Ascending aorta (tissue), 2 donors: ENCODE data around the gene NAV3. TPM values are rescaled to one million over a fixed set of nuclear protein-coding genes. Genes with fewer than 3 reads are reported as not detected.
"Not testable (repeated sequence)": the region's sequence is repeated elsewhere in the genome, so short reads cannot be mapped to it uniquely, and the experiment has no call there.

Source experiments
- DNase-seq, 2 donors: peaks; one replicate each; pipeline ENCODE4 v3.0.0-alpha.2; 2019; ENCODE audit warnings: low spot score in 2 of 2
- H3K27ac ChIP-seq, 2 donors: fragments of 200-600 bp; sonication (generic); one replicate each; pipeline ENCODE4 v1.5.1; 2016 to 2017; ENCODE audit warnings: mild to moderate bottlenecking in 1 of 2
- H3K27me3 ChIP-seq: fragments of 200-600 bp; sonication (generic); one replicate; pipeline ENCODE4 v1.5.1; 2017
- H3K36me3 ChIP-seq, 2 donors: fragments of 200-600 bp; sonication (generic); one replicate each; pipeline ENCODE4 v1.5.1; 2016
- H3K4me1 ChIP-seq, 2 donors: fragments of 200-600 bp; sonication (generic); one replicate each; pipeline ENCODE4 v1.5.1; 2016 to 2017; ENCODE audit warnings: mild to moderate bottlenecking in 1 of 2
- H3K4me3 ChIP-seq, 2 donors: fragments of 200-600 bp; sonication (generic); one replicate each; pipeline ENCODE4 v1.5.1; 2016 to 2017; ENCODE audit warnings: mild to moderate bottlenecking in 1 of 2
- H3K9me3 ChIP-seq, 2 donors: fragments of 200-600 bp; sonication (generic); one replicate each; pipeline ENCODE4 v1.5.1; 2016
- CTCF ChIP-seq, 3 experiments: fragments of 200-600 bp in 2 of 3; fragments of 450-650 bp in 1 of 3; sonication (generic) in 2 of 3; IDR thresholded peaks; one replicate each; pipeline ENCODE4 v1.5.1; 2016 to 2019; ENCODE audit warnings: antibody characterized with exemption in 3 of 3, mild to moderate bottlenecking in 1 of 3, moderate library complexity in 1 of 3
- intact Hi-C: fragments of 100-400 bp; cut with DNase I; formaldehyde crosslinking; loops from one replicate; pipeline ENCODE4 v1.15.1; 2023
- total RNA-seq: library from RNA; depleted of rRNA; stranded (reverse); fragments of >200 nt; gene quantifications from one replicate; pipeline ENCODE4 v1.1.0, GENCODE V29; 2016

The NAV3 gene
- total RNA-seq, 1 donor from 2014 or later: 9.7 TPM

- intact Hi-C loops: no loop called here
- Histone ChIP-seq H3K27me3 (no peaks in the 10 kb centered on the region), H3K9me3 (no peaks in the 10 kb centered on the region), H3K4me1 (no peaks in the 10 kb centered on the region), H3K4me3 (no peak overlapping the region), H3K27ac (no peak overlapping the region), H3K36me3 (no peaks in the 10 kb centered on the region)
- TF ChIP-seq CTCF (IDR thresholded peaks at IDR 0.05): no peak
- DNase-seq: no peak
Observed at GRCh38 chr12:78240827-78241226, 410.1 kb downstream of the NAV3 start.

- no peak overlapping the region for H3K4me3 ChIP-seq
- TF ChIP-seq CTCF (IDR thresholded peaks at IDR 0.05): no peak
- intact Hi-C loops: no loop called here
- no peak overlapping the region for H3K27ac ChIP-seq
- no peaks in the 10 kb centered on the region for H3K4me1 ChIP-seq
- H3K9me3 ChIP-seq: no peaks in the 10 kb centered on the region
- no peaks in the 10 kb centered on the region for H3K36me3 ChIP-seq
- no peaks in the 10 kb centered on the region for H3K27me3 ChIP-seq
- DNase-seq: no peak
Observed at GRCh38 chr12:78241446-78241845, 410.8 kb downstream of the NAV3 start.

GRCh38 chr12:78244916-78245507, 414.3 kb downstream of the NAV3 start:
- H3K4me3 ChIP-seq: no peak overlapping the region
- H3K27ac ChIP-seq: no peak overlapping the region
- intact Hi-C loops: no loop called here
- no peaks in the 10 kb centered on the region for H3K36me3 ChIP-seq
- no peak for TF ChIP-seq CTCF (IDR thresholded peaks at IDR 0.05)
- no peaks in the 10 kb centered on the region for H3K4me1 ChIP-seq
- DNase-seq: no peak
- H3K27me3 ChIP-seq: no peaks in the 10 kb centered on the region
- no peaks in the 10 kb centered on the region for H3K9me3 ChIP-seq

- Histone ChIP-seq H3K4me1 (no peaks in the 10 kb centered on the region), H3K4me3 (no peak overlapping the region), H3K27ac (no peak overlapping the region), H3K27me3 (no peaks in the 10 kb centered on the region), H3K9me3 (no peaks in the 10 kb centered on the region), H3K36me3 (no peaks in the 10 kb centered on the region)
- intact Hi-C loops: no loop called here
- no peak for TF ChIP-seq CTCF (IDR thresholded peaks at IDR 0.05)
- DNase-seq: no peak
Observed at GRCh38 chr12:78248321-78248720, 417.6 kb downstream of the NAV3 start.

- Histone ChIP-seq H3K27ac (no peak overlapping the region), H3K4me1 (no peaks in the 10 kb centered on the region), H3K4me3 (no peak overlapping the region), H3K9me3 (no peaks in the 10 kb centered on the region), H3K36me3 (no peaks in the 10 kb centered on the region), H3K27me3 (no peaks in the 10 kb centered on the region)
- no peak for DNase-seq
- intact Hi-C loops: no loop called here
- no peak for TF ChIP-seq CTCF (IDR thresholded peaks at IDR 0.05)
Observed at GRCh38 chr12:78249578-78249977, 418.9 kb downstream of the NAV3 start.

GRCh38 chr12:78257662-78258061, 427.0 kb downstream of the NAV3 start:
- H3K4me3 ChIP-seq, H3K4me1 ChIP-seq, H3K27ac ChIP-seq, intact Hi-C loops, H3K27me3 ChIP-seq, H3K9me3 ChIP-seq, DNase-seq, H3K36me3 ChIP-seq: not testable (repeated sequence)
